CD4-positive, CD25-positive, alpha-beta regulatory T cell (primary cell): ENCODE measurements around the gene ADAMTS16. TPM values are rescaled to one million over a fixed set of nuclear protein-coding genes. Genes with fewer than 3 reads are reported as not detected.

Source experiments
- ATAC-seq, 2 donors: fragments of 150-1000 bp; cut with Tn5 transposase; one replicate each; pipeline ENCODE4 v1.10.0; 2021; ENCODE audit warnings: low read depth in 2 of 2, moderate number of reproducible peaks in 2 of 2, moderate library complexity in 1 of 2
- DNase-seq, 3 donors: peaks; one replicate each; pipeline versions ENCODE4 v3.0.0 to v3.0.0-alpha.2; 2012 to 2022; ENCODE audit warnings: mixed read lengths in 1 of 3
- H3K27ac ChIP-seq: one replicate; pipeline ENCODE4 v1.7.0; 2013; ENCODE audit warnings: mild to moderate bottlenecking, low read length; ENCODE audit not compliant: insufficient read depth, poor library complexity, severe bottlenecking
- H3K27me3 ChIP-seq: one replicate; pipeline ENCODE4 v1.7.0; 2013; ENCODE audit warnings: low read length; ENCODE audit not compliant: control insufficient read depth, insufficient read depth
- H3K36me3 ChIP-seq: one replicate; pipeline ENCODE4 v1.7.0; 2013; ENCODE audit warnings: mild to moderate bottlenecking, low read length, moderate library complexity; ENCODE audit not compliant: control insufficient read depth, insufficient read depth
- H3K4me1 ChIP-seq: 2 replicates; pipeline ENCODE4 v1.7.0; 2013; ENCODE audit warnings: mild to moderate bottlenecking, low read length; ENCODE audit not compliant: insufficient read depth, control insufficient read depth, poor library complexity, severe bottlenecking
- H3K4me3 ChIP-seq: one replicate; pipeline ENCODE4 v1.7.0; 2013; ENCODE audit warnings: low read depth, mild to moderate bottlenecking, low read length, moderate library complexity
- H3K9me3 ChIP-seq, 2 experiments: 1 replicate in 1 of 2; 2 replicates in 1 of 2; pipeline ENCODE4 v1.7.0; 2013; ENCODE audit warnings: low read length in 2 of 2, mild to moderate bottlenecking in 1 of 2, moderate library complexity in 1 of 2; ENCODE audit not compliant: control insufficient read depth in 2 of 2
- H3K27ac Mint-ChIP-seq, 3 donors: one replicate each; pipeline ENCODE4 v1.8.0; 2020 to 2022; ENCODE audit warnings: mild to moderate bottlenecking in 3 of 3, mixed read lengths in 3 of 3, moderate library complexity in 2 of 3
- H3K27me3 Mint-ChIP-seq: one replicate; pipeline ENCODE4 v1.8.0; 2022; ENCODE audit warnings: mild to moderate bottlenecking, mixed read lengths
- H3K36me3 Mint-ChIP-seq: one replicate; pipeline ENCODE4 v1.8.0; 2020; ENCODE audit warnings: mixed read lengths
- H3K4me1 Mint-ChIP-seq, 4 donors: one replicate each; pipeline ENCODE4 v1.8.0; 2020 to 2022; ENCODE audit warnings: mixed read lengths in 4 of 4, mild to moderate bottlenecking in 1 of 4
- H3K4me3 Mint-ChIP-seq, 4 donors: one replicate each; pipeline ENCODE4 v1.8.0; 2020 to 2022; ENCODE audit warnings: mild to moderate bottlenecking in 4 of 4, mixed read lengths in 4 of 4, moderate library complexity in 3 of 4
- H3K9me3 Mint-ChIP-seq, 7 donors: one replicate each; pipeline ENCODE4 v1.8.0; 2020 to 2022; ENCODE audit warnings: mixed read lengths in 7 of 7, mild to moderate bottlenecking in 3 of 7, moderate library complexity in 2 of 7
- polyA plus RNA-seq, 4 donors: library from polyadenylated mRNA; unstranded; fragments of 300-500 nt; fragmentation: Illumina TruSeq; gene quantifications; one replicate each; pipeline ENCODE4 v1.2.3, GENCODE V29; 2021
- total RNA-seq: library from RNA; stranded (reverse); gene quantifications from one replicate; pipeline ENCODE4 v1.2.3, GENCODE V29; 2022

ADAMTS16 gene
- total and polyA plus RNA-seq, 5 donors from 2014 or later = not detected

DNA sequence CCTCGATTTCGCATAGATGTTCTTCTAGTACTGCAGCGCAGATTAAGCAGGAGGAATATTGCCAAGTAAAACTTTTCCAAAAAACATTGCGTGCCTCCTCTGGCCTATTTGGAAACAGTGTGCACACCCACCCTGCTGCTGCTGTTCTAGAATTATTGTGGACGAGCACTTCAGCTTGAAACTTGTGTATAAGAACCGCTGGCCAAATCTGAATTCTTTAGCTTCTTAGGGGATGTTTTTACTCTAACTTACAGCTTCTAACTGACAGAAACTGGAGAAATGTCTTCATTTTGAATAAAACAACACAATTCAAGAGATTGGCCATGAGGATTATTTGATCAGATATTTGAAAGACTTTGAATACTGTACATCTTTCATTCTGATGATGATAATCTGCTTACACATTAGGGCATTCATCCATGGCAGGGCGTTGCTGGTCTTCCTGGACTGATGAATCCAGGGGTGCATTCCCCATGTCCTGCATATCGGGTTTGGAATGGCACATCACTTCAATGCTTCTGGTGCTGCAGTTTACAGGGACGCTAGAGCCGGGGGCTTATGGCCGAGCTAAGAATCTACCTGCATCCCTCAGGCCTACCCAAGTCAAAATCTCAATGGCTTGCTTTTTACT, 6.5 kb downstream of the ADAMTS16 start:
- DNase-seq = no peak

DNA sequence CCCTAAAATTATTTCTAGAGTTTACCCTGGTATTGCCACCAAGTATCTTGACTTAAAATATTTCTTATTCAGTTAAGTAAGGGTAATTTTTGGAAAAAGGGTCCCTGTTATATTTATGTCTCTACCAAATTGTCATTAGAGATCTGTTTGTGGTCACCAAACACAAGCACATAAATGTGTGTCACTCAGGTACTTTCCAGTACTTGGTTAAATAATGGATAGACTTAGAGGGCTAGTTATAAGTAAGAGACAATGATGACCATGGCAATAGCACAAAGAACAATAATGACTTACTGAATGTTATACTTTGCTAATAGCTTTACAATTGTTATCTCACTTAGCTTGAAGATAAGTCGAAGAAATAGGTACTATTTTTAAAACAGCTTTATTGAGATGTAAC, 9.0 kb downstream of the ADAMTS16 start:
- DNase-seq (no peak), ATAC-seq (no peak)
- no peaks in the 10 kb centered on the region for H3K9me3 ChIP-seq
- no peaks in the 10 kb centered on the region for H3K36me3 ChIP-seq
- no peaks in the 10 kb centered on the region for H3K27me3 ChIP-seq
- H3K4me3 ChIP-seq = no peak overlapping the region
- H3K27me3 Mint-ChIP-seq = no peaks in the 10 kb centered on the region
- H3K4me3 Mint-ChIP-seq = no peak overlapping the region
- no peaks in the 10 kb centered on the region for H3K4me1 Mint-ChIP-seq
- H3K36me3 Mint-ChIP-seq = no peaks in the 10 kb centered on the region
- no peaks in the 10 kb centered on the region for H3K4me1 ChIP-seq
- no peak overlapping the region for H3K27ac ChIP-seq
- no peak overlapping the region for H3K27ac Mint-ChIP-seq
- peaks cover 0 to 4% (median 2%) of the 10 kb centered on the region in 7 donors for H3K9me3 Mint-ChIP-seq

More for the DNA sequence above, 6.5 kb downstream of the ADAMTS16 start:
- H3K27ac ChIP-seq = no peak overlapping the region
- Mint-ChIP-seq H3K27me3 (peaks cover 7% of the 10 kb centered on the region), H3K27ac (no peak overlapping the region), H3K4me3 (no peak overlapping the region), H3K9me3 (peaks cover 0 to 4% (median 0%) of the 10 kb centered on the region in 7 donors), H3K4me1 (peaks cover 0 to 2% (median under 1%) of the 10 kb centered on the region in 4 donors), H3K36me3 (no peaks in the 10 kb centered on the region)
- H3K4me1 ChIP-seq = no peaks in the 10 kb centered on the region
- no peaks in the 10 kb centered on the region for H3K9me3 ChIP-seq
- ATAC-seq = no peak
- no peaks in the 10 kb centered on the region for H3K36me3 ChIP-seq
- no peaks in the 10 kb centered on the region for H3K27me3 ChIP-seq
- no peak overlapping the region for H3K4me3 ChIP-seq

DNA sequence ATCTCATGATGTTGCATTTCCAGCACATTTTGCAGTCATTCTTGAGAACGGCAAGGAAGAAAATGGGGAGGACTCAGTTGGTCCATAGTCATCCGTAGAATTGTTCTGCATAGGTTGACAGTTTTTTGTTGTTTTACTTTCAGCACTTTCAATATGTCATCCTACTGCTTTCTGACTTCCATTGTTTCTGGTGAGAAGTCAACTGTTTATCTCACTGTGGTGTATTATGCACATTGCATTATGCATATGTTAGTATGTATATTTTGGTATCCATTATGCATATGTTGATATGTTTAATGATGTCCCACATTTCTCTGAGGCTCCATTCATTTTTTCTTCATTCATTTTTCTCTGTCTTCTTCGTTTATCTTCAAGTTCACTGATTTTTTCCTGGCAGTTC, 10.5 kb downstream of the ADAMTS16 start:
- Mint-ChIP-seq H3K27ac (no peak overlapping the region), H3K4me1 (peaks cover 0 to 3% (median 0%) of the 10 kb centered on the region in 4 donors), H3K9me3 (peaks cover 0 to 4% (median 2%) of the 10 kb centered on the region in 7 donors), H3K27me3 (no peaks in the 10 kb centered on the region), H3K36me3 (no peaks in the 10 kb centered on the region), H3K4me3 (no peak overlapping the region)
- DNase-seq (no peak), ATAC-seq (no peak)
- no peaks in the 10 kb centered on the region for H3K36me3 ChIP-seq
- no peak overlapping the region for H3K27ac ChIP-seq
- no peaks in the 10 kb centered on the region for H3K4me1 ChIP-seq
- H3K9me3 ChIP-seq = no peaks in the 10 kb centered on the region
- no peaks in the 10 kb centered on the region for H3K27me3 ChIP-seq
- no peak overlapping the region for H3K4me3 ChIP-seq

DNA sequence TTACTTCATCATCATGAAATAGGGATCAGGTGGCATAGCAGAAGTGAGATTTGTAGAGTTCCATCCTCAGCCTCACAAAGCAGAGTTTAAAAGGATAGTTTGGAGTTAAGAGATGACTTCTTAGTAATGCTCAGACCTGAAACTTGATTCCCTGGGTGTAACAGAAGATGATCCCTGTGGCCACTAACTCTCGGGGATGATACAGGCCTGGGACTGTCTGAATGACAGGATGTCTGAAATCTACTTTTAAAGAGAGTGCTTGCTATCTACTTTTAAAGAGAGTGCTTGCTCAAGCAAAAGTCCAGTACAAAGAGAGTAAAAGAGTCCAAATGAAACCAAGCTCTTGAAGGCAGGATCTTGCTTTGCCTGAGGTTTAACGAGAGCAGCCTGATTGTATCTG, 14.6 kb downstream of the ADAMTS16 start:
- H3K4me3 Mint-ChIP-seq = no peak overlapping the region
- H3K4me1 ChIP-seq = no peaks in the 10 kb centered on the region
- no peak overlapping the region for H3K4me3 ChIP-seq
- DNase-seq = no peak
- H3K36me3 ChIP-seq = no peaks in the 10 kb centered on the region
- peaks cover 0 to 5% (median 0%) of the 10 kb centered on the region in 4 donors for H3K4me1 Mint-ChIP-seq
- no peaks in the 10 kb centered on the region for H3K36me3 Mint-ChIP-seq
- H3K9me3 Mint-ChIP-seq = peaks cover 0 to 6% (median 2%) of the 10 kb centered on the region in 7 donors
- no peak for ATAC-seq
- no peaks in the 10 kb centered on the region for H3K27me3 Mint-ChIP-seq
- H3K27me3 ChIP-seq = no peaks in the 10 kb centered on the region
- H3K9me3 ChIP-seq = no peaks in the 10 kb centered on the region
- H3K27ac Mint-ChIP-seq = no peak overlapping the region
- H3K27ac ChIP-seq = no peak overlapping the region

DNA sequence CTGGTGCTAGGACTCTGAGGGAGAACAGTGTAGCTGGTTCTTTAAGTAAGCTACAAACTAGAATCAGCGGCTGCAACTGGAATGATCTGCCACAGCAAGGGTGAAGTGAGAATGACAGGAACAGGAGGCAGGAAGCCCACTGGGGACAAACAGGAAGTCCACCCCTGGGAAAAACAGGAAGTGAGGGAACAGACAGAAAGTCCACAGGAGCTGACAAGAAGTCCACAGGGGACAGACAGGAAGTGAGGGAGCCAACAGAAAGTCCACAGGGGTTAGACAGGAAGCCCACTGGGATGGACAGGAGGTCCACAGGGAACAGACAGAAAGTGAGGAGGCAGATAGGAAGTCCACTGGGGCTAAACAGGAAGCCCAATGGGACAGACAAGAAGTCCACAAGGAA, 15.5 kb downstream of the ADAMTS16 start:
- H3K36me3 ChIP-seq = no peaks in the 10 kb centered on the region
- no peaks in the 10 kb centered on the region for H3K4me1 ChIP-seq
- Mint-ChIP-seq H3K9me3 (peaks cover 0 to 6% (median 2%) of the 10 kb centered on the region in 7 donors), H3K36me3 (no peaks in the 10 kb centered on the region), H3K4me3 (no peak overlapping the region), H3K27ac (no peak overlapping the region), H3K27me3 (no peaks in the 10 kb centered on the region), H3K4me1 (peaks cover 0 to 5% (median 0%) of the 10 kb centered on the region in 4 donors)
- H3K27ac ChIP-seq = no peak overlapping the region
- H3K27me3 ChIP-seq = no peaks in the 10 kb centered on the region
- H3K9me3 ChIP-seq = no peaks in the 10 kb centered on the region
- no peak for DNase-seq
- no peak for ATAC-seq
- H3K4me3 ChIP-seq = no peak overlapping the region

DNA sequence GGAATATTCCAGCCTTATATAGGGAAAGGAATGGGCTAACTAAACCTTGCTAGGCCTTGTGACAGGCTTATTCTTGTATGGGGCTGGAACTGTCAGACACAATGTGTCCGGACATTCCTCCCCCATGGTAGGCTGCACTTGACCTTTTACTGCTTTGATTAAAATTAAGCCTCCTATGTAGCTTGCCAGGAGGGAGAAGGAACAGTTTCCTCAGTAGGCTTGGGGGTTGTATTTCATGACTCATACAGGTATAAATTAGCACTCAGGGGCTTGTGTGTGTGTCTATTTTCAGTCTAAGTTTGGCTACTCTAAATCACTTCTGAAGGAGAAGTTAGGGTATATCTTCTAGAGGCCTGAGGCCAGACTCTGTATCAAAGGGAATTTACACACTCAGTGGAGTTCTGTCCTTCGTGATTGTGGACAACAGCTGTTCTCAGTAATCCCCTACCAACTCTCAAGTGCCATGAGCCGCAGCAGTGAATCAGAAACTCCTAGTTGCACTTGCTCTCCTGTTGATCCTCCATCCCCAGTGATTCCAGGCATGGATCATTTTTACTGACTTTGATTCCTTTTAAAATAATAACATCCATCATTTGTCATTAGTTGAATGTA, 16.4 kb downstream of the ADAMTS16 start:
- H3K9me3 Mint-ChIP-seq = peaks cover 0 to 5% (median 1%) of the 10 kb centered on the region in 7 donors
- Histone ChIP-seq H3K27me3 (no peaks in the 10 kb centered on the region), H3K4me1 (no peaks in the 10 kb centered on the region), H3K9me3 (no peaks in the 10 kb centered on the region), H3K4me3 (no peak overlapping the region), H3K27ac (no peak overlapping the region), H3K36me3 (no peaks in the 10 kb centered on the region)
- no peaks in the 10 kb centered on the region for H3K36me3 Mint-ChIP-seq
- DNase-seq (no peak), ATAC-seq (no peak)
- no peak overlapping the region for H3K4me3 Mint-ChIP-seq
- H3K27ac Mint-ChIP-seq = no peak overlapping the region
- H3K4me1 Mint-ChIP-seq = peaks cover 0 to 5% (median 0%) of the 10 kb centered on the region in 4 donors
- H3K27me3 Mint-ChIP-seq = no peaks in the 10 kb centered on the region

DNA sequence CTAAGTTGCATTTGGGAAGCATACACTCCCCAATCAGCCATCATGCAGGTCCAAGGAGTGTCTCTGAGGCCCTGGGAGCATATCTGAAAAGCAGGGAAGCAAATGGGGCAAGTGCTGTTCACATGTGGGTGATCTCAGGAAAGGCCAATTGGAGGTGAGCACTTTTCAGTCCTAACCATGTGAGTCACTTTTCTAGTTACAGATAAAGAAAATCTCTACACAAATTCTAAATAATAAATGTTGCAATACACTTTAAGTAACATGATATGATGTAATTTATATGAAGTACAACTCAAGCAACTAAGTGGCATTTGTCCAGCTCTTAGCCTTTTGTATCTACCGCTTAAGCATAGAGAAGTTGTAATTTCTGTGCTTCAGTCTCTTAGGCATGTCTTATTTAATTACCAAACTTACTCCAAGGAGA, 18.4 kb downstream of the ADAMTS16 start:
- peaks cover 0 to 4% (median 0%) of the 10 kb centered on the region in 7 donors for H3K9me3 Mint-ChIP-seq

More for the DNA sequence above, 18.4 kb downstream of the ADAMTS16 start:
- Histone ChIP-seq H3K27ac (no peak overlapping the region), H3K4me3 (no peak overlapping the region), H3K27me3 (no peaks in the 10 kb centered on the region), H3K9me3 (no peaks in the 10 kb centered on the region), H3K36me3 (no peaks in the 10 kb centered on the region), H3K4me1 (no peaks in the 10 kb centered on the region)
- no peak overlapping the region for H3K27ac Mint-ChIP-seq
- no peak overlapping the region for H3K4me3 Mint-ChIP-seq
- DNase-seq (no peak), ATAC-seq (no peak)
- no peaks in the 10 kb centered on the region for H3K36me3 Mint-ChIP-seq
- H3K27me3 Mint-ChIP-seq = no peaks in the 10 kb centered on the region
- peaks cover 0 to 5% (median 0%) of the 10 kb centered on the region in 4 donors for H3K4me1 Mint-ChIP-seq
